Activated naive CD4-positive, alpha-beta T cell treated with Interleukin-2 at 50 U/mL for 16 hours (primary cell): ENCODE results near the gene SLC46A3.

Experiments
- DNase-seq: peaks from one replicate; pipeline ENCODE4 v3.0.0-alpha.2; 2020

Gene SLC46A3

DNA sequence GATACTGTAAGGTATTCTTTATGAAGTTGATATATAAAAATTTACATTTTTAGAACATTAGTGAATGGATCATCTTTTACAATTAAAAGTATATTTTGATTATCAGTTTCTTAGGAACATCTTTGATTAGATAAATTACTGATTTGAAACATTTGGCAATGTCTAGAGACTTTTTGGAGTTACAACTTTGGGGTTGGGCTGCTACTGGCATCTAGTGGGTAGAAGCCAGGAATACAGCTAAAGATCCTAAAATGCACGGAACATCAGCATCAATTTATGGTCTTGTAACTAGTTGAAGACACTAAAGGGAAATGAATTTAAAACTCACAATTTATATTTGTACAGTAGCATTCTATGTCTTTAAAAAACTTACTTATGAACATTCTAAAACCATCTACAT is 40.0 kb downstream of the SLC46A3 start:
- DNase-seq: no peak

- no peak for DNase-seq
These were observed 47.5 kb downstream of the SLC46A3 start for GRCh38 chr13:28671126-28671792.

- no peak for DNase-seq
These were observed 51.8 kb downstream of the SLC46A3 start for GRCh38 chr13:28666897-28667488.

- DNase-seq: no peak
These were observed 59.2 kb downstream of the SLC46A3 start for GRCh38 chr13:28659621-28659970.

DNA sequence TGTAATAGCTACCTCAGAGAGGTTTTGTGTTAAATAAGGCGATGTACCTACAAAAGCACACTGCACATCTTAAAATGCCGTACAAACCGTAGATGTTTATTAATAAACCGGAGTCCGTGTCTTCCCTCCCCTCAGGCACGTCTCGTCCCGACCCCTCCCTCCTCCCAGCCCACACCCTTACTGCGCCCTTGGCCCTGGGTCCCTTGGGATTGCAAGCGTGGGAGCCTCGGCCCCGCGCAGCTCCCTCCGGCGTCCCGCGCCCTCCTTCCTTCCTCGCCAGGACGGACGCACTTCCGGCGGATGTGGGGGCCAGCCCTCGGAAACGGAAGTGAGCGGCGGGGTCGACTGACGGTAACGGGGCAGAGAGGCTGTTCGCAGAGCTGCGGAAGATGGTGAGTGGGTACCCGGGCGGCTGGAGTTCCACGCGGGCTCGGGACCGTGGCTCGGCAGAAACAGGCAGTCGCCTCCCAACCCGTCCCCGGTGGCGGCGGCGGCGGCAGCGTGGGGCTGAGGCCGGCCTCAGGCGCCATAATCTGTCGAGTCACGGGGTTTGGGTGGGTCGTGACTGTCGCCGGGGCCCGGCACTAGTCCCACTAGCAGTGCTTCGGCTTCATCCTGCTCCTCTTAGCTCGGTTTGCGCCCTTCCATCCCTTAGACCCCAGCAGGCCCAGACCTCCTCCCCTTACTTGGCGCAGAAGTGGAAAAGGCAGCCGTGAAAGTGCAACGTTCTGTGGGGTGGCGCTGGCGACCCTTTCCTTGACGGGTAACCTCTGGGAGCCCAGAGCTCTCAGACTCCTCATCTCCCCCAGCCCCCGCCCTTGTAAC is 59.8 kb downstream of the SLC46A3 start, which contains the start of gene POMP:
Gene POMP, plus strand, starts transcription at position 335 of the 825 bp plus-strand sequence. Its CDS starts 55 bp downstream, at position 390.
- DNase-seq: peak; percentile 95

DNA sequence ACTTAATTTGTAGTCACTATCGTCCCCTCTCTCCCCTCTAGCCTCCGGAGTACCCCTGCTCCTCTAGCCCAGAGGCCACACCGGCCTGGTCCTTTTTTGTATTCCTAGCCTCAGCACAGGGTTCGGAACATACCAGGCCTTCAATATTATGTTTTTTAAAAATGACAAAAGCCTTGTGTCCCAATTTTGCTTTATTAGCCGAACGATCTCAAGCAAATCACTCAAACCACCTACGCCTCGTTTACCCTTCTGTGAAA is 60.3 kb downstream of the SLC46A3 start:
- no peak for DNase-seq

DNA sequence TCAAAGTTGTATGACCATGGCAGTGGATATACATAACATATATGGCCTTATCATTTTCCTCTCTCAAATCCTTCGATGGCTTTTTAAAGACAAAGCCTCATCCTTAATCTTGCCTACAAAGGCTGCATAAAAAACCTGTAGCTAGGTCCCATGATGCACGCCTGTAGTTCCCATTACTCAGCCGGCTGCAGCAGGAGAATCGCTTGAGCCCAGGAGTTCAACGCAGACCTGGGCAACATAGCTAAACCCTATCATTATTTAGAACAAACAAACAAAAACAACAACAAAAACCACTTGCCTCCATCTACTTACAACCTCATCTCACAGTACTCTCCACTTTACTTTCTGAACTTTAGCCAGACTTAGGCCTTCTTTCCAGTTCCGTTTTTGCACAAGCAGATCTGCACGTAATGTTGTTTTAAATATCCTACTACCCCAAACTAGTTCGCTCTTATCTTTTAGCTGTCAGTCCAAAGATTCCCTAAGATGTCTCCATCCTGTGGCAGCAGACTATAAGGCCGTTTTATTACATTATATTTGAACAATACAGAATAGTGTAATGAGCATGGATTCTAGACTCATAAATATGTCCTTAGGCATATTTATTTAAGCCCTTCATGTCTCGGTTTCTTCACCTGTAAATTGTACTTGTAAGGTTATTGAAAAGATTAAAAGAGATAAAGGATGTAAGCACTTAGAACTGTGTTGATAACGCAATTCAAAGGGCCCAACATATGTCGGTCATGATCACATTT is 60.8 kb downstream of the SLC46A3 start:
- no peak for DNase-seq

GRCh38 chr13:28655561-28655960 is 63.2 kb downstream of the SLC46A3 start:
- no peak for DNase-seq

DNA sequence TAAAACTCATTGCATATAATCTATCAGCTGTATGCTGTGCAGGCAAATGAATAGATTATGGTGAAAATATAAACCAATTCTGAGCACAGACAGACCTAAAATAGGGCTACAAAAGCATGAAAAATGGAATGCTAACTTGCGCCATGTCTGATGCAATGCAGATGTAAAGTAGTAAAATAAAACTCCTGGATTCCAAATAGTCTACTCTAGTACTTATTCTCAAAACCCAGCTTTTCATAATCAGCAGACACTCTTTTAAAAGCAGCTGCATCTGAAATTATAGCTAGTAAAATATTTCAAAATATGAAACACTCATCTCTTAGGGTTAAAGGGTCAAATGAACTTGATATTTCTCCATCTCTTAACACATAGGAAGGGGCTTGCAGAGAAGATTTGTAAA is 64.5 kb downstream of the SLC46A3 start:
- DNase-seq: no peak

DNA sequence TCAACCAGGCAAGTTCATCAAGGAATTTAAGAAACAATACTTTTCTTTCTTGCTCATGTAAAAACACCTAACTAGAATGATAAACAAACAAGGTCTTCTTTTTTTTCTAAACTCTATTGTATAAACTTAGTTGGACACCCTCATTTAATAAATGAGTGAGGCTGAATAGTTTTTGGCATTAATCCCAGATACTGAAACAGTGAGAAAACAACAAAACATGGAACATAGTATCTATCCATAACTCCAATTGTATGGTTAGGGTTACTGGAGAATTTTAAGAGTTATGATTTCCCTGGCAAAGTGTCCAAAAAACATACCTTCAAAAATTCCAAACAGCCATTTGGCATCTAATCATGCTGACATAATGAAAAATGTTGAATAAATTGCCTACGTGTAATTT is 65.7 kb downstream of the SLC46A3 start:
- no peak for DNase-seq

DNA sequence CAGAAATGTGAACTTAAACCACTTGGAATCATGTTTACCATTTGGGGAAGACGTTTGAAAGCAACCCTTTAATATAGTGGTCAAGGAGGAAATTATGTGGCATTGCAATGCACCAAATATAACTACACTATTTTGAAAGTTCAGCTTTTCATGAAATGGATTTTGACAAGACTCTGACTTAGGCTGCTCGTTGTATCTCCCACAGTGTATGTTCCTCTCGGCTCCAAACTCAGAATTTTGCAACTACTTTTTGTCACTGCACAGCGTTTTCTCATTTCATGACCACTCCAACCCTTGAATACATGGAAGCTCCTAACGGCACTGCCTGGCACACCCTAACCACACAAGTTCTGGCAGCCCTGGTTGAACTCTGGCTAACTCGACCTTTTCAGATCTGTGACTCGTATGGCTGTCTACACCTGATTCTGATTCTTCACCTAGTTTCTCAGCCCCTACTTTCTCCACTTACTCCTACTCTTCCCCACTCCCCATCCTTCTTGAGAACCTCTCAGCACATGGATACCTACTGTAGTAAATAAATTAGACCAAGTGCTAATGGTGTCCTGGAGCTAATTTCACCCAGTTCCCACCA is 66.9 kb downstream of the SLC46A3 start:
- DNase-seq: no peak

DNA sequence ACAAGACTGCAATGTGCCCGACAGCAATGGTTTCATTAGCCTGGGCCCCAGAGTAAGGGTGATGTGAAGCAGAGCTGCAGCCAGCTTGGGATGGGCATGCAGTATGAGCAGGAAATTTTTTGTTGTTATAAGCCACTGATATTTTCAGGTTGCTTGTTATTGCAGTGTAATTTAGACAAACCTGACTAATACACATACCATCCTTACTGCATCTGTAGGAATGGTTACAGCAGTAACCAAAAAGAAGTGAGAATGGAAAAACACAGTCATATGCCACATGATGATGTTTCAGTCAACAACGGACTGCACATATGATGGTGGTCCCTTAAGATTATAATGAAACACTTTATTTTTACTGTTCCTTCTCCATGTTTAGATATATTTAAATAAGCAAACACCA is 68.5 kb downstream of the SLC46A3 start:
- no peak for DNase-seq
